ENCODE results near the gene MRM3. TPM values are rescaled to one million over a fixed set of nuclear protein-coding genes. Genes with fewer than 3 reads are reported as not detected.
A peak's percentile ranks its signal among the peaks of the same experiment; 100 is the strongest.
"Not testable (repeated sequence)": the region's sequence is repeated elsewhere in the genome, so short reads cannot be mapped to it uniquely, and the experiment has no call there.

Gene MRM3
- polyA plus RNA-seq, 1 experiment: 8.1 TPM

- CTCF ChIA-PET: no interaction called here
- no peaks in the 10 kb centered on the region for H3K27me3 ChIP-seq (ENCODE audit: control insufficient read depth, insufficient read depth, low read length)
- H3K9me3 ChIP-seq (ENCODE audit: control insufficient read depth, insufficient read depth, low read length): peaks cover 20% of the 10 kb centered on the region
- peak overlapping the region; percentile 75 for H3K27ac ChIP-seq (ENCODE audit: low read depth, low read length)
- no peak overlapping the region for H3K4me3 ChIP-seq (ENCODE audit: low read depth, low read length)
- peak; percentile 90 for DNase-seq (ENCODE audit: low read depth, low spot score)
- POLR2A ChIA-PET: interaction anchor here (0.6 to 0.9 kb wide), 5 partner anchors 12 to 116 kb away, joined by 3 to 6 read pairs (median 3); no protein-coding TSS in a partner anchor
- no peak for TF ChIP-seq CTCF (IDR thresholded peaks at IDR 0.05; ENCODE audit: low read depth, low read length)
These were observed 53.1 kb downstream of the MRM3 start for GRCh38 chr17:835263-835662.

GRCh38 chr17:835721-836120 lies 53.6 kb downstream of the MRM3 start:
- DNase-seq (ENCODE audit: low read depth, low spot score); CTCF ChIA-PET; H3K4me3 ChIP-seq (ENCODE audit: low read depth, low read length); H3K27me3 ChIP-seq (ENCODE audit: control insufficient read depth, insufficient read depth, low read length): not testable (repeated sequence)
- Histone ChIP-seq H3K27ac (ENCODE audit: low read depth, low read length) (peak overlapping the region; percentile 91), H3K9me3 (ENCODE audit: control insufficient read depth, insufficient read depth, low read length) (peaks cover 20% of the 10 kb centered on the region)
- POLR2A ChIA-PET: interaction anchor here (0.6 to 0.9 kb wide), 3 partner anchors 84 to 116 kb away, joined by 3 read pairs; no protein-coding TSS in a partner anchor

GRCh38 chr17:836151-836550 lies 54.0 kb downstream of the MRM3 start:
- POLR2A ChIA-PET: no interaction called here
- peak overlapping the region; percentile 91 for H3K27ac ChIP-seq (ENCODE audit: low read depth, low read length)
- no peak for TF ChIP-seq CTCF (IDR thresholded peaks at IDR 0.05; ENCODE audit: low read depth, low read length)
- H3K9me3 ChIP-seq (ENCODE audit: control insufficient read depth, insufficient read depth, low read length): peaks cover 25% of the 10 kb centered on the region
- H3K27me3 ChIP-seq (ENCODE audit: control insufficient read depth, insufficient read depth, low read length): no peaks in the 10 kb centered on the region
- DNase-seq (ENCODE audit: low read depth, low spot score): peak; percentile 8
- no peak overlapping the region for H3K4me3 ChIP-seq (ENCODE audit: low read depth, low read length)
- CTCF ChIA-PET: no interaction called here

- ChIA-PET POLR2A (interaction anchor here (0.7 kb wide), 1 partner anchor 91 kb away, joined by 5 read pairs; no protein-coding TSS in a partner anchor), CTCF (no interaction called here)
- TF ChIP-seq CTCF (IDR thresholded peaks at IDR 0.05; ENCODE audit: low read depth, low read length): no peak
- H3K4me3 ChIP-seq (ENCODE audit: low read depth, low read length): no peak overlapping the region
- H3K9me3 ChIP-seq (ENCODE audit: control insufficient read depth, insufficient read depth, low read length): peaks cover 23% of the 10 kb centered on the region
- no peak for DNase-seq (ENCODE audit: low read depth, low spot score)
- no peaks in the 10 kb centered on the region for H3K27me3 ChIP-seq (ENCODE audit: control insufficient read depth, insufficient read depth, low read length)
- H3K27ac ChIP-seq (ENCODE audit: low read depth, low read length): peak overlapping the region; percentile 2
These were observed 56.3 kb downstream of the MRM3 start for GRCh38 chr17:838486-838885.

- peaks cover 16% of the 10 kb centered on the region; the same call in 1 of the 2 replicates for H3K9me3 ChIP-seq (ENCODE audit: control insufficient read depth, insufficient read depth, low read length)
- TF ChIP-seq CTCF (IDR thresholded peaks at IDR 0.05; ENCODE audit: low read depth, low read length): no peak
- ChIA-PET CTCF (no interaction called here), POLR2A (no interaction called here)
- no peak overlapping the region for H3K27ac ChIP-seq (ENCODE audit: low read depth, low read length)
- H3K27me3 ChIP-seq (ENCODE audit: control insufficient read depth, insufficient read depth, low read length): no peaks in the 10 kb centered on the region
- H3K4me3 ChIP-seq (ENCODE audit: low read depth, low read length): no peak overlapping the region
- DNase-seq (ENCODE audit: low read depth, low spot score): no peak
These were observed 59.2 kb downstream of the MRM3 start for GRCh38 chr17:841313-841712.

Other genes starting within 250 kb of the MRM3 start
- gene VPS53, start 67.5 kb upstream of the MRM3 start, polyA plus RNA-seq (2011; rRNA removed): 29.2 and 32.7 TPM in 2 replicates
- gene TLCD3A, start 49.8 kb upstream of the MRM3 start, polyA plus RNA-seq (2011; rRNA removed): 23.9 and 27.1 TPM in 2 replicates
- gene GEMIN4, start 30.1 kb upstream of the MRM3 start, polyA plus RNA-seq (2011; rRNA removed): 9.3 and 13.6 TPM in 2 replicates
- 33.5 and 42.2 TPM in 2 replicates for gene GLOD4, start 73 bp upstream of the MRM3 start, polyA plus RNA-seq (2011; rRNA removed)
- 118 and 135 TPM in 2 replicates for gene NXN, start 197.4 kb downstream of the MRM3 start, polyA plus RNA-seq (2011; rRNA removed)
- gene TIMM22, start 214.8 kb downstream of the MRM3 start, polyA plus RNA-seq (2011; rRNA removed): 17.7 and 18.1 TPM in 2 replicates